Keratinocyte (primary cell): ENCODE measurements around the gene PSD4.

ENCODE experiments used
- CTCF ChIP-seq, 3 experiments: IDR thresholded peaks in 1 of 3; conservative IDR thresholded peaks in 1 of 3; optimal IDR thresholded peaks in 1 of 3; 2 replicates in 2 of 3; 3 replicates in 1 of 3; pipeline versions ENCODE3 to v1.5.1; 2011; ENCODE audit warnings: low read length in 3 of 3, mild to moderate bottlenecking in 3 of 3, moderate library complexity in 2 of 3, control low read depth in 1 of 3, inconsistent platforms in 1 of 3; ENCODE audit not compliant: insufficient read depth in 2 of 3; ENCODE audit errors: extremely low read depth in 1 of 3
- EZH2 ChIP-seq: IDR thresholded peaks from one replicate; pipeline ENCODE4 v1.6.1; 2012; ENCODE audit warnings: inconsistent platforms, mild to moderate bottlenecking, low read length, moderate library complexity

- TF ChIP-seq CTCF (optimal IDR thresholded peaks at IDR 0.05 in 1 of 3, IDR thresholded peaks at IDR 0.05 in 1 of 3, conservative IDR thresholded peaks at IDR 0.05 in 1 of 3; ENCODE audit: extremely low read depth in 1 of 3, insufficient read depth in 2 of 3, low read length in 3 of 3) = no peak
- no peak for TF ChIP-seq EZH2
Observed at GRCh38 chr2:113234721-113235346, 61.1 kb downstream of the PSD4 start.
